Body of pancreas (tissue), 4 donors: ENCODE data around the gene TSPAN33. TPM values are rescaled to one million over a fixed set of nuclear protein-coding genes. Genes with fewer than 3 reads are reported as not detected.
A peak's percentile ranks its signal among the peaks of the same experiment; 100 is the strongest.

Experiments
- ATAC-seq: fragments of 150-250 bp; one replicate; pipeline ENCODE4 v1.9.1; 2016
- DNase-seq, 4 donors: peaks; one replicate each; pipeline ENCODE4 v3.0.0-alpha.2; 2019
- H3K27ac ChIP-seq, 4 donors: fragments of 200-600 bp; sonication (generic); 1 replicate in 3 of 4; 2 replicates in 1 of 4; pipeline versions ENCODE4 v1.5.1 to v1.6.1; 2016 to 2019; ENCODE audit warnings: mild to moderate bottlenecking in 1 of 4, mixed read lengths in 1 of 4, moderate library complexity in 1 of 4
- H3K27me3 ChIP-seq, 2 donors: fragments of 200-600 bp; sonication (generic); one replicate each; pipeline ENCODE4 v1.6.0; 2016; ENCODE audit warnings: mild to moderate bottlenecking in 1 of 2
- H3K36me3 ChIP-seq, 2 donors: fragments of 200-600 bp; sonication (generic); replicated peaks in 1 of 2; 2 replicates each; pipeline ENCODE4 v1.5.1; 2016; ENCODE audit warnings: low read depth in 2 of 2; ENCODE audit not compliant: insufficient read depth in 1 of 2
- H3K4me1 ChIP-seq: fragments of 200-600 bp; sonication (generic); one replicate; pipeline ENCODE4 v1.6.0; 2016
- H3K4me3 ChIP-seq, 2 donors: fragments of 200-600 bp; sonication (generic); 1 replicate in 1 of 2; 2 replicates in 1 of 2; pipeline ENCODE4 v1.5.1; 2016 to 2019
- H3K9me3 ChIP-seq, 3 donors: fragments of 200-600 bp; sonication (generic); 1 replicate in 2 of 3; 2 replicates in 1 of 3; pipeline ENCODE4 v1.5.1; 2016
- CTCF ChIP-seq, 7 experiments: fragments of 450-650 bp in 4 of 7; fragments of 200-600 bp in 3 of 7; sonication (generic) in 3 of 7; IDR thresholded peaks; one replicate each; pipeline ENCODE4 v1.5.1; 2016 to 2019; ENCODE audit warnings: antibody characterized with exemption in 7 of 7
- POLR2A ChIP-seq, 3 donors: fragments of 450-650 bp; IDR thresholded peaks; one replicate each; pipeline ENCODE4 v1.6.1; 2016; ENCODE audit warnings: antibody characterized with exemption in 3 of 3, mild to moderate bottlenecking in 2 of 3
- WGBS, 2 donors: methylation state at CpG; one replicate each; pipeline ENCODE4 v1.1.5; 2017; 5-methylcytosine and 5-hydroxymethylcytosine counted together
- intact Hi-C: fragments of 100-400 bp; cut with DNase I; formaldehyde crosslinking; loops from one replicate; pipeline ENCODE4 v1.15.1; 2023
- total RNA-seq, 2 donors: library from RNA; depleted of rRNA; stranded (reverse); fragments of >200 nt; gene quantifications; one replicate each; pipeline ENCODE4 v1.1.0, GENCODE V29; 2016

TSPAN33 gene
- total RNA-seq, 2 donors from 2014 or later: 12.5 to 17.1 TPM

GRCh38 chr7:129188372-129188891 lies 43.9 kb downstream of the TSPAN33 start, which contains the start of gene SMO:
TSS of gene SMO (plus strand) at chr7:129188633. CDS start at chr7:129189152, 519 bp downstream.
- peak within 1 kb of the TSS in 2 of 4 donors; percentile 34 to 55 for H3K27ac ChIP-seq
- peak; percentile 83 for ATAC-seq
- H3K36me3 ChIP-seq: no peaks in the 10 kb centered on the region
- peaks cover 9% of the 10 kb centered on the region for H3K4me1 ChIP-seq
- 0 to 1% methylated on average over 3 to 48 of the region's 48 CpGs for WGBS, 2 donors
- H3K27me3 ChIP-seq: no peaks in the 10 kb centered on the region
- peak within 1 kb of the TSS; percentile 65 to 86 for H3K4me3 ChIP-seq
- DNase-seq: peak; percentile 46 to 64 (median 57)
- intact Hi-C loops: no loop called here
- TF ChIP-seq POLR2A (IDR thresholded peaks at IDR 0.05) (peak; percentile 18 to 45 (median 36)), CTCF (IDR thresholded peaks at IDR 0.05) (no peak)
- no peaks in the 10 kb centered on the region for H3K9me3 ChIP-seq

- Histone ChIP-seq H3K9me3 (no peaks in the 10 kb centered on the region), H3K4me3 (peak overlapping the region; percentile 65 to 86), H3K27ac (peak overlapping the region in 2 of 4 donors; percentile 34 to 55), H3K4me1 (peaks cover 9% of the 10 kb centered on the region), H3K27me3 (no peaks in the 10 kb centered on the region), H3K36me3 (no peaks in the 10 kb centered on the region)
- DNase-seq (peak; percentile 28 to 36 (median 32)), ATAC-seq (peak; percentile 69)
- TF ChIP-seq POLR2A (IDR thresholded peaks at IDR 0.05): no peak
- TF ChIP-seq CTCF (IDR thresholded peaks at IDR 0.05): no peak
- WGBS, 2 donors: 1 to 8% methylated on average over 12 to 79 of the region's 83 CpGs
- intact Hi-C loops: no loop called here
These were observed 44.6 kb downstream of the TSPAN33 start for GRCh38 chr7:129188892-129189660.

- intact Hi-C loops: no loop called here
- Histone ChIP-seq H3K9me3 (no peaks in the 10 kb centered on the region), H3K27ac (no peak overlapping the region), H3K36me3 (no peaks in the 10 kb centered on the region), H3K4me3 (peak overlapping the region; percentile 65 to 86), H3K27me3 (no peaks in the 10 kb centered on the region), H3K4me1 (peaks cover 9% of the 10 kb centered on the region)
- 61 to 70% methylated on average over 13 of the region's 13 CpGs for WGBS, 2 donors
- TF ChIP-seq CTCF (IDR thresholded peaks at IDR 0.05): no peak
- TF ChIP-seq POLR2A (IDR thresholded peaks at IDR 0.05): no peak
- no peak for DNase-seq
- ATAC-seq: no peak
These were observed 45.3 kb downstream of the TSPAN33 start for GRCh38 chr7:129189661-129190310.

GRCh38 chr7:129191272-129191671 lies 46.8 kb downstream of the TSPAN33 start:
- 45 to 54% methylated on average over 3 of the region's 3 CpGs for WGBS, 2 donors
- intact Hi-C loops: no loop called here
- TF ChIP-seq POLR2A (IDR thresholded peaks at IDR 0.05): no peak
- Histone ChIP-seq H3K36me3 (no peaks in the 10 kb centered on the region), H3K27ac (no peak overlapping the region), H3K4me3 (no peak overlapping the region), H3K9me3 (no peaks in the 10 kb centered on the region), H3K4me1 (peaks cover 9% of the 10 kb centered on the region), H3K27me3 (no peaks in the 10 kb centered on the region)
- no peak for DNase-seq
- ATAC-seq: no peak

- no peak overlapping the region for H3K4me3 ChIP-seq
- ATAC-seq (no peak), DNase-seq (no peak)
- peaks cover 5% of the 10 kb centered on the region for H3K4me1 ChIP-seq
- no peak overlapping the region for H3K27ac ChIP-seq
- TF ChIP-seq POLR2A (IDR thresholded peaks at IDR 0.05) (no peak), CTCF (IDR thresholded peaks at IDR 0.05) (no peak)
- intact Hi-C loops: no loop called here
- H3K27me3 ChIP-seq: no peaks in the 10 kb centered on the region
- WGBS, 2 donors: 94% methylated on average over 3 of the region's 3 CpGs
- no peaks in the 10 kb centered on the region for H3K36me3 ChIP-seq
- H3K9me3 ChIP-seq: no peaks in the 10 kb centered on the region
These were observed 49.4 kb downstream of the TSPAN33 start for GRCh38 chr7:129193892-129194291.
